ENCODE measurements around the gene SORCS2.

DNA sequence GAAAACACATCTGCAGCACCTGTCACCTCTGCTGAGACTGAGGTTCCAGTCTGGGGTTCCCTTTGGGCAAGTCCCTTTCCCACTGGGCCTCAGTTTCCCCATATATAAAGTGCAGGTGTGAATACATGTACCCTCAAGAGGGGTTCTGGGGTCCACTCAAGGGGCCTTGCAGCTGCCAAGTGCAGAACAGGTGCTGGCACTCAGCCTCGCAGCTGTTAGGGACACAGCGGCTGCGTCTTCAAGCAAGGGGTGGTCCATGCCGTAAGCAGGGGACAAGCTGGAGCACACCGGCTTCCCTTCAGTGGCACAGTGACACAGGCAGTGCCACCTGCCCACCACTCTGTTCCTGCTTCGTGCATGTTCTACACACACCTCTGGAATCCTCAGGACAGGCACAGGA, 329.3 kb downstream of the SORCS2 start:
- TF ChIP-seq POLR2AphosphoS5 (IDR thresholded peaks at IDR 0.05; ENCODE audit: borderline replicate concordance, low read depth, low read length) = no peak
- no peak for TF ChIP-seq EZH2 (IDR thresholded peaks at IDR 0.05)

All from SK-N-MC (cell line).